H1 (cell line): Measurements from ENCODE around the gene TMED5. TPM values are rescaled to one million over a fixed set of nuclear protein-coding genes. Genes with fewer than 3 reads are reported as not detected.

Experiments
- ASH2L ChIP-seq: fragments of 200-600, 300-600 bp; sonication (generic); IDR thresholded peaks from one replicate; pipeline ENCODE4 v1.7.1; 2017; ENCODE audit warnings: low read length
- ATF3 ChIP-seq: IDR thresholded peaks from 2 replicates; pipeline ENCODE4 v1.6.1; 2011; ENCODE audit warnings: low read depth, mild to moderate bottlenecking, low read length; ENCODE audit not compliant: insufficient read depth
- CHD1 ChIP-seq: IDR thresholded peaks from 2 replicates; pipeline ENCODE4 v1.6.1; 2012; ENCODE audit warnings: low read depth, low read length, improper control_type of control experiment
- EZH2 ChIP-seq: fragments of 200-600 bp; sonication (generic); IDR thresholded peaks from 2 replicates; pipeline ENCODE4 v1.7.1; 2012; ENCODE audit warnings: low read depth, mild to moderate bottlenecking, moderate library complexity, low read length, inconsistent platforms; ENCODE audit not compliant: severe bottlenecking
- JUN ChIP-seq: IDR thresholded peaks from 2 replicates; pipeline ENCODE4 v1.6.1; 2011; ENCODE audit warnings: low read depth, mild to moderate bottlenecking, improper control_type of control experiment, low read length
- POU5F1 ChIP-seq: IDR thresholded peaks from 2 replicates; pipeline ENCODE4 v1.6.1; 2011; ENCODE audit warnings: low read depth, mild to moderate bottlenecking, low read length, moderate library complexity
- SUZ12 ChIP-seq: fragments of 200-600 bp; sonication (generic); IDR thresholded peaks from 2 replicates; pipeline ENCODE4 v1.6.1; 2012; ENCODE audit warnings: mild to moderate bottlenecking, inconsistent platforms, low read length, moderate library complexity, mixed read lengths
- USF2 ChIP-seq: IDR thresholded peaks from 2 replicates; pipeline ENCODE4 v1.6.1; 2011; ENCODE audit warnings: low read length, improper control_type of control experiment
- polyA plus RNA-seq, 7 experiments: library from polyadenylated mRNA; depleted of rRNA in 3 of 7; stranded (reverse) in 5 of 7; unstranded in 2 of 7; fragments of >200 nt in 5 of 7; fragments of 200-250 nt in 2 of 7; gene quantifications; 1 replicate in 5 of 7; 2 replicates in 1 of 7; 4 replicates in 1 of 7; pipeline versions ENCODE4 v1.2.1 to v1.2.3, GENCODE V29; 2011 to 2013; ENCODE audit warnings: missing spikeins in 2 of 7, mixed read lengths in 2 of 7
- total RNA-seq: library from RNA; stranded (reverse); fragmentation: NEBNext Ultra II Directional; extraction: Animal tissue kit (Norgen Biotek cat#: 25700); gene quantifications from 2 replicates; pipeline ENCODE4 v1.2.1, GENCODE V29; 2021
- TF ChIP-seq, protein P1 (sequence below): fragments of 300-600 bp; sonication (generic); IDR thresholded peaks from 2 replicates; pipeline ENCODE4 v1.7.1; 2012; ENCODE audit warnings: low read length, moderate library complexity, mild to moderate bottlenecking, inconsistent platforms; ENCODE audit not compliant: insufficient replicate concordance

TMED5 gene
- total and polyA plus RNA-seq, 2 of the 8 experiments (the other 6 are each of a cell fraction or from before 2014, with no cell fraction given): 14.8 to 32.8 TPM

GRCh38 chr1:93142161-93142560, 38.1 kb downstream of the TMED5 start (continued):
- TF ChIP-seq, protein P1, sequence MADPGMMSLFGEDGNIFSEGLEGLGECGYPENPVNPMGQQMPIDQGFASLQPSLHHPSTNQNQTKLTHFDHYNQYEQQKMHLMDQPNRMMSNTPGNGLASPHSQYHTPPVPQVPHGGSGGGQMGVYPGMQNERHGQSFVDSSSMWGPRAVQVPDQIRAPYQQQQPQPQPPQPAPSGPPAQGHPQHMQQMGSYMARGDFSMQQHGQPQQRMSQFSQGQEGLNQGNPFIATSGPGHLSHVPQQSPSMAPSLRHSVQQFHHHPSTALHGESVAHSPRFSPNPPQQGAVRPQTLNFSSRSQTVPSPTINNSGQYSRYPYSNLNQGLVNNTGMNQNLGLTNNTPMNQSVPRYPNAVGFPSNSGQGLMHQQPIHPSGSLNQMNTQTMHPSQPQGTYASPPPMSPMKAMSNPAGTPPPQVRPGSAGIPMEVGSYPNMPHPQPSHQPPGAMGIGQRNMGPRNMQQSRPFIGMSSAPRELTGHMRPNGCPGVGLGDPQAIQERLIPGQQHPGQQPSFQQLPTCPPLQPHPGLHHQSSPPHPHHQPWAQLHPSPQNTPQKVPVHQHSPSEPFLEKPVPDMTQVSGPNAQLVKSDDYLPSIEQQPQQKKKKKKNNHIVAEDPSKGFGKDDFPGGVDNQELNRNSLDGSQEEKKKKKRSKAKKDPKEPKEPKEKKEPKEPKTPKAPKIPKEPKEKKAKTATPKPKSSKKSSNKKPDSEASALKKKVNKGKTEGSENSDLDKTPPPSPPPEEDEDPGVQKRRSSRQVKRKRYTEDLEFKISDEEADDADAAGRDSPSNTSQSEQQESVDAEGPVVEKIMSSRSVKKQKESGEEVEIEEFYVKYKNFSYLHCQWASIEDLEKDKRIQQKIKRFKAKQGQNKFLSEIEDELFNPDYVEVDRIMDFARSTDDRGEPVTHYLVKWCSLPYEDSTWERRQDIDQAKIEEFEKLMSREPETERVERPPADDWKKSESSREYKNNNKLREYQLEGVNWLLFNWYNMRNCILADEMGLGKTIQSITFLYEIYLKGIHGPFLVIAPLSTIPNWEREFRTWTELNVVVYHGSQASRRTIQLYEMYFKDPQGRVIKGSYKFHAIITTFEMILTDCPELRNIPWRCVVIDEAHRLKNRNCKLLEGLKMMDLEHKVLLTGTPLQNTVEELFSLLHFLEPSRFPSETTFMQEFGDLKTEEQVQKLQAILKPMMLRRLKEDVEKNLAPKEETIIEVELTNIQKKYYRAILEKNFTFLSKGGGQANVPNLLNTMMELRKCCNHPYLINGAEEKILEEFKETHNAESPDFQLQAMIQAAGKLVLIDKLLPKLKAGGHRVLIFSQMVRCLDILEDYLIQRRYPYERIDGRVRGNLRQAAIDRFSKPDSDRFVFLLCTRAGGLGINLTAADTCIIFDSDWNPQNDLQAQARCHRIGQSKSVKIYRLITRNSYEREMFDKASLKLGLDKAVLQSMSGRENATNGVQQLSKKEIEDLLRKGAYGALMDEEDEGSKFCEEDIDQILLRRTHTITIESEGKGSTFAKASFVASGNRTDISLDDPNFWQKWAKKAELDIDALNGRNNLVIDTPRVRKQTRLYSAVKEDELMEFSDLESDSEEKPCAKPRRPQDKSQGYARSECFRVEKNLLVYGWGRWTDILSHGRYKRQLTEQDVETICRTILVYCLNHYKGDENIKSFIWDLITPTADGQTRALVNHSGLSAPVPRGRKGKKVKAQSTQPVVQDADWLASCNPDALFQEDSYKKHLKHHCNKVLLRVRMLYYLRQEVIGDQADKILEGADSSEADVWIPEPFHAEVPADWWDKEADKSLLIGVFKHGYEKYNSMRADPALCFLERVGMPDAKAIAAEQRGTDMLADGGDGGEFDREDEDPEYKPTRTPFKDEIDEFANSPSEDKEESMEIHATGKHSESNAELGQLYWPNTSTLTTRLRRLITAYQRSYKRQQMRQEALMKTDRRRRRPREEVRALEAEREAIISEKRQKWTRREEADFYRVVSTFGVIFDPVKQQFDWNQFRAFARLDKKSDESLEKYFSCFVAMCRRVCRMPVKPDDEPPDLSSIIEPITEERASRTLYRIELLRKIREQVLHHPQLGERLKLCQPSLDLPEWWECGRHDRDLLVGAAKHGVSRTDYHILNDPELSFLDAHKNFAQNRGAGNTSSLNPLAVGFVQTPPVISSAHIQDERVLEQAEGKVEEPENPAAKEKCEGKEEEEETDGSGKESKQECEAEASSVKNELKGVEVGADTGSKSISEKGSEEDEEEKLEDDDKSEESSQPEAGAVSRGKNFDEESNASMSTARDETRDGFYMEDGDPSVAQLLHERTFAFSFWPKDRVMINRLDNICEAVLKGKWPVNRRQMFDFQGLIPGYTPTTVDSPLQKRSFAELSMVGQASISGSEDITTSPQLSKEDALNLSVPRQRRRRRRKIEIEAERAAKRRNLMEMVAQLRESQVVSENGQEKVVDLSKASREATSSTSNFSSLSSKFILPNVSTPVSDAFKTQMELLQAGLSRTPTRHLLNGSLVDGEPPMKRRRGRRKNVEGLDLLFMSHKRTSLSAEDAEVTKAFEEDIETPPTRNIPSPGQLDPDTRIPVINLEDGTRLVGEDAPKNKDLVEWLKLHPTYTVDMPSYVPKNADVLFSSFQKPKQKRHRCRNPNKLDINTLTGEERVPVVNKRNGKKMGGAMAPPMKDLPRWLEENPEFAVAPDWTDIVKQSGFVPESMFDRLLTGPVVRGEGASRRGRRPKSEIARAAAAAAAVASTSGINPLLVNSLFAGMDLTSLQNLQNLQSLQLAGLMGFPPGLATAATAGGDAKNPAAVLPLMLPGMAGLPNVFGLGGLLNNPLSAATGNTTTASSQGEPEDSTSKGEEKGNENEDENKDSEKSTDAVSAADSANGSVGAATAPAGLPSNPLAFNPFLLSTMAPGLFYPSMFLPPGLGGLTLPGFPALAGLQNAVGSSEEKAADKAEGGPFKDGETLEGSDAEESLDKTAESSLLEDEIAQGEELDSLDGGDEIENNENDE: no peak
- TF ChIP-seq ASH2L (no peak), USF2 (no peak), EZH2 (no peak), SUZ12 (no peak), JUN (no peak), ATF3 (no peak), CHD1 (no peak), POU5F1 (no peak)
